ENCODE results near the gene CHDH. TPM values are rescaled to one million over a fixed set of nuclear protein-coding genes. Genes with fewer than 3 reads are reported as not detected.

The CHDH gene
- total RNA-seq, 4 donors from 2014 or later = 57.8 to 126 (median 94.2) TPM

- no peak for DNase-seq
- no peaks in the 10 kb centered on the region for H3K4me1 ChIP-seq
- TF ChIP-seq POLR2A (IDR thresholded peaks at IDR 0.05) = no peak
- no peak for TF ChIP-seq CTCF (IDR thresholded peaks at IDR 0.05)
- no peak overlapping the region for H3K4me3 ChIP-seq
- no peaks in the 10 kb centered on the region for H3K27me3 ChIP-seq
- H3K36me3 ChIP-seq = no peaks in the 10 kb centered on the region
- no peaks in the 10 kb centered on the region for H3K9me3 ChIP-seq
- no peak overlapping the region for H3K27ac ChIP-seq
These were observed 68.1 kb downstream of the CHDH start for GRCh38 chr3:53778153-53778552.

- DNase-seq = no peak
- Histone ChIP-seq H3K36me3 (no peaks in the 10 kb centered on the region), H3K9me3 (no peaks in the 10 kb centered on the region), H3K4me3 (no peak overlapping the region), H3K4me1 (no peaks in the 10 kb centered on the region), H3K27me3 (no peaks in the 10 kb centered on the region), H3K27ac (no peak overlapping the region)
- TF ChIP-seq CTCF (IDR thresholded peaks at IDR 0.05) (no peak), POLR2A (IDR thresholded peaks at IDR 0.05) (no peak)
These were observed 68.8 kb downstream of the CHDH start for GRCh38 chr3:53777468-53777867.

GRCh38 chr3:53776494-53777101 is 69.6 kb downstream of the CHDH start:
- TF ChIP-seq POLR2A (IDR thresholded peaks at IDR 0.05) (no peak), CTCF (IDR thresholded peaks at IDR 0.05) (no peak)
- Histone ChIP-seq H3K36me3 (no peaks in the 10 kb centered on the region), H3K4me3 (no peak overlapping the region), H3K27ac (no peak overlapping the region), H3K27me3 (no peaks in the 10 kb centered on the region), H3K4me1 (no peaks in the 10 kb centered on the region), H3K9me3 (no peaks in the 10 kb centered on the region)
- no peak for DNase-seq

- Histone ChIP-seq H3K36me3 (no peaks in the 10 kb centered on the region), H3K27me3 (no peaks in the 10 kb centered on the region), H3K4me3 (no peak overlapping the region), H3K27ac (no peak overlapping the region), H3K4me1 (no peaks in the 10 kb centered on the region), H3K9me3 (no peaks in the 10 kb centered on the region)
- TF ChIP-seq POLR2A (IDR thresholded peaks at IDR 0.05) (no peak), CTCF (IDR thresholded peaks at IDR 0.05) (no peak)
- DNase-seq = no peak
These were observed 70.4 kb downstream of the CHDH start for GRCh38 chr3:53775834-53776251.

- Histone ChIP-seq H3K27ac (no peak overlapping the region), H3K9me3 (no peaks in the 10 kb centered on the region), H3K4me3 (no peak overlapping the region), H3K36me3 (no peaks in the 10 kb centered on the region), H3K27me3 (no peaks in the 10 kb centered on the region), H3K4me1 (no peaks in the 10 kb centered on the region)
- DNase-seq = no peak
- TF ChIP-seq CTCF (IDR thresholded peaks at IDR 0.05) = no peak
These were observed 71.2 kb downstream of the CHDH start for GRCh38 chr3:53775018-53775417.

- Histone ChIP-seq H3K9me3 (no peaks in the 10 kb centered on the region), H3K36me3 (no peaks in the 10 kb centered on the region), H3K4me3 (no peak overlapping the region), H3K27ac (no peak overlapping the region), H3K4me1 (no peaks in the 10 kb centered on the region), H3K27me3 (no peaks in the 10 kb centered on the region)
- no peak for DNase-seq
- TF ChIP-seq POLR2A (IDR thresholded peaks at IDR 0.05) (no peak), CTCF (IDR thresholded peaks at IDR 0.05) (no peak)
These were observed 71.8 kb downstream of the CHDH start for GRCh38 chr3:53774414-53774813.
